HEK293 (cell line): ENCODE measurements around the gene DNAH1.

Experiments used
- GLIS1 ChIP-seq: fragments of 450-650 bp; formaldehyde crosslinking; IDR thresholded peaks from 2 replicates; pipeline ENCODE4 v1.5.1; 2016; ENCODE audit warnings: missing biosample characterization, missing genetic modification characterization
- ZBTB1 ChIP-seq: fragments of 450-650 bp; formaldehyde crosslinking; IDR thresholded peaks from 2 replicates; pipeline ENCODE4 v1.5.1; 2016; ENCODE audit warnings: missing biosample characterization, missing genetic modification characterization
- ZBTB48 ChIP-seq: fragments of 450-650 bp; formaldehyde crosslinking; IDR thresholded peaks from 2 replicates; pipeline ENCODE4 v1.5.1; 2016; ENCODE audit warnings: missing biosample characterization, missing genetic modification characterization
- ZNF157 ChIP-seq: fragments of 450-650 bp; formaldehyde crosslinking; IDR thresholded peaks from 2 replicates; pipeline ENCODE4 v1.5.1; 2016; ENCODE audit warnings: missing biosample characterization, missing genetic modification characterization
- ZNF350 ChIP-seq: fragments of 450-650 bp; formaldehyde crosslinking; IDR thresholded peaks from 2 replicates; pipeline ENCODE4 v1.5.0; 2017; ENCODE audit warnings: missing biosample characterization, mild to moderate bottlenecking, missing genetic modification characterization

DNA sequence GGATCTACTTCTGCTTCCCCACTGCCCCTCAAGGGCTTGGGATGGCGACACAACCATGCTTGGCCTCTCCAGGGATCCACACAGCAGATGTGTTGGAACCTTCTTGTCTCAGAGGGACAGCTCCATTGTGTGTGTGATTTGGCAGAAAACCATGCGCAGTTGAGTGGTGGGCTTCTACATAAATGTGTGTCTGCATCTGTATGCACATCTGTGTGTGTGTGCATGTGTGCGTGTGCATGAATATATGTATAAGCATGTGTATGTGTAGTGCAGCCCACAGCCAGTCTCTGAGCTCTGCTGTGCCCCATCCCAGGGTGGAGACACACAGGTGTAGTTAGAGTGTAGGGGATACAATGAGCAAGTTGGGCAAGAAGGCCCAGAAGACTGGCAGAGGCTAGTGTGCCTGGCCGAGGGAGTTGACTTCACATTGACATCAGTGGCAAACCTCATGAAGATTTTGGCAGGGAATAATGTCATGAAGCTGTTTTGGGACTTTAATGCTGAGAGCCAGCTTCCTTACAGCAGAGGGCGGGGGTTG, 20.4 kb upstream of the DNAH1 start:
- TF ChIP-seq GLIS1 (tag by site-specific recombination): no peak
- no peak for TF ChIP-seq ZBTB1 (tag by site-specific recombination)
- no peak for TF ChIP-seq ZBTB48 (tag by site-specific recombination)
- no peak for TF ChIP-seq ZNF157 (tag by site-specific recombination)
- no peak for TF ChIP-seq ZNF350 (tag by site-specific recombination)
